H9 (cell line): ENCODE results near the gene ZNF556. TPM values are rescaled to one million over a fixed set of nuclear protein-coding genes. Genes with fewer than 3 reads are reported as not detected.
A peak's percentile ranks its signal among the peaks of the same experiment; 100 is the strongest.

Experiments
- DNase-seq: peaks from one replicate; pipeline ENCODE4 v3.0.0-alpha.2; 2017
- H2AFZ ChIP-seq: one replicate; pipeline ENCODE4 v1.6.1; 2013; ENCODE audit warnings: mild to moderate bottlenecking, low read length, control low read depth, moderate library complexity
- H2AK5ac ChIP-seq: 2 replicates; pipeline ENCODE4 v1.6.1; 2013; ENCODE audit warnings: low read length, control low read depth, mixed read lengths; ENCODE audit not compliant: insufficient read length
- H2BK120ac ChIP-seq: one replicate; pipeline ENCODE4 v1.6.1; 2013; ENCODE audit warnings: low read depth, mild to moderate bottlenecking, low read length, control low read depth, inconsistent platforms; ENCODE audit not compliant: poor library complexity, severe bottlenecking
- H2BK12ac ChIP-seq: 2 replicates; pipeline ENCODE4 v1.6.1; 2013; ENCODE audit warnings: low read length, control low read depth, mixed read lengths, low read depth; ENCODE audit not compliant: insufficient read length
- H2BK15ac ChIP-seq: 2 replicates; pipeline ENCODE4 v1.6.1; 2013; ENCODE audit warnings: low read depth, low read length, control low read depth
- H2BK20ac ChIP-seq: one replicate; pipeline ENCODE4 v1.6.1; 2013; ENCODE audit warnings: low read depth, mild to moderate bottlenecking, low read length, control low read depth, inconsistent platforms; ENCODE audit not compliant: poor library complexity, severe bottlenecking
- H2BK5ac ChIP-seq: 2 replicates; pipeline ENCODE4 v1.6.1; 2013; ENCODE audit warnings: low read length, control low read depth, mixed read lengths; ENCODE audit not compliant: insufficient read length
- H3K14ac ChIP-seq: 2 replicates; pipeline ENCODE4 v1.6.1; 2013; ENCODE audit warnings: low read length, control low read depth; ENCODE audit not compliant: insufficient read depth
- H3K18ac ChIP-seq: 2 replicates; pipeline ENCODE4 v1.6.1; 2013; ENCODE audit warnings: low read depth, mild to moderate bottlenecking, mixed read lengths, low read length, control low read depth; ENCODE audit not compliant: insufficient read length
- H3K23ac ChIP-seq: 2 replicates; pipeline ENCODE4 v1.6.1; 2013; ENCODE audit warnings: low read length, control low read depth, mixed read lengths, low read depth; ENCODE audit not compliant: insufficient read length
- H3K23me2 ChIP-seq: 2 replicates; pipeline ENCODE4 v1.6.1; 2013; ENCODE audit warnings: low read depth, mild to moderate bottlenecking, mixed read lengths, low read length, control low read depth; ENCODE audit not compliant: insufficient read length, poor library complexity, severe bottlenecking
- H3K27ac ChIP-seq: 2 replicates; pipeline ENCODE4 v1.5.1; 2013; ENCODE audit warnings: low read length, control low read depth, mixed read lengths, low read depth; ENCODE audit not compliant: insufficient read length
- H3K27me3 ChIP-seq: 2 replicates; pipeline ENCODE4 v1.6.1; 2013; ENCODE audit warnings: low read length, control low read depth, inconsistent platforms; ENCODE audit not compliant: insufficient read depth
- H3K4ac ChIP-seq: 2 replicates; pipeline ENCODE4 v1.6.1; 2013; ENCODE audit warnings: low read depth, mild to moderate bottlenecking, control low read depth, inconsistent platforms, low read length, moderate library complexity
- H3K4me1 ChIP-seq: 2 replicates; pipeline ENCODE4 v1.6.1; 2013; ENCODE audit warnings: low read length, control low read depth, inconsistent platforms; ENCODE audit not compliant: insufficient read depth
- H3K4me2 ChIP-seq: 2 replicates; pipeline ENCODE4 v1.6.1; 2013; ENCODE audit warnings: low read length, control low read depth, mixed read lengths; ENCODE audit not compliant: insufficient read length, insufficient read depth
- H3K56ac ChIP-seq: 2 replicates; pipeline ENCODE4 v1.6.1; 2013; ENCODE audit warnings: low read depth, mild to moderate bottlenecking, mixed read lengths, low read length, control low read depth; ENCODE audit not compliant: insufficient read length
- H3K79me1 ChIP-seq: 2 replicates; pipeline ENCODE4 v1.6.1; 2013; ENCODE audit warnings: low read depth, mild to moderate bottlenecking, moderate library complexity, low read length, control low read depth, inconsistent platforms; ENCODE audit not compliant: insufficient read depth, poor library complexity, severe bottlenecking
- H3K79me2 ChIP-seq: 2 replicates; pipeline ENCODE4 v1.6.1; 2013; ENCODE audit warnings: low read length, control low read depth, inconsistent platforms; ENCODE audit not compliant: insufficient read depth
- H3K9ac ChIP-seq: 2 replicates; pipeline ENCODE4 v1.6.1; 2013; ENCODE audit warnings: low read length, control low read depth, mixed read lengths; ENCODE audit not compliant: insufficient read length; ENCODE audit errors: extremely low read depth
- H3K9me3 ChIP-seq: one replicate; pipeline ENCODE4 v1.6.1; 2013; ENCODE audit warnings: low read depth, low read length, inconsistent platforms; ENCODE audit not compliant: control insufficient read depth
- H3T11ph ChIP-seq: one replicate; pipeline ENCODE4 v1.6.1; 2013; ENCODE audit warnings: mild to moderate bottlenecking, low read length, control low read depth, inconsistent platforms
- H4K20me1 ChIP-seq: one replicate; pipeline ENCODE4 v1.6.1; 2013; ENCODE audit not compliant: control insufficient read depth, insufficient read length, insufficient read depth
- H4K5ac ChIP-seq: 2 replicates; pipeline ENCODE4 v1.6.1; 2013; ENCODE audit warnings: low read depth, mild to moderate bottlenecking, mixed read lengths, low read length, control low read depth; ENCODE audit not compliant: insufficient read length
- H4K8ac ChIP-seq: replicated peaks from 2 replicates; pipeline ENCODE4 v1.6.1; 2013; ENCODE audit warnings: low read length, control low read depth, mixed read lengths, low read depth; ENCODE audit not compliant: insufficient read length
- H4K91ac ChIP-seq: 2 replicates; pipeline ENCODE4 v1.6.1; 2013; ENCODE audit warnings: low read depth, mild to moderate bottlenecking, moderate library complexity, mixed read lengths, low read length, control low read depth; ENCODE audit not compliant: insufficient read length
- H3K27ac Mint-ChIP-seq, 3 experiments: 2 replicates in 2 of 3; 3 replicates in 1 of 3; pipeline ENCODE4 v1.8.0; 2020 to 2021; ENCODE audit warnings: mixed read lengths in 3 of 3, mild to moderate bottlenecking in 1 of 3, moderate library complexity in 1 of 3
- H3K27me3 Mint-ChIP-seq: 2 replicates; pipeline ENCODE4 v1.8.0; 2021; ENCODE audit warnings: low read depth, mild to moderate bottlenecking, moderate library complexity, mixed read lengths
- H3K36me3 Mint-ChIP-seq, 3 experiments: 2 replicates in 2 of 3; 3 replicates in 1 of 3; pipeline ENCODE4 v1.8.0; 2020 to 2021; ENCODE audit warnings: low read depth in 3 of 3, mixed read lengths in 3 of 3; ENCODE audit not compliant: insufficient read depth in 1 of 3
- H3K4me1 Mint-ChIP-seq, 2 experiments: 2 replicates each; pipeline ENCODE4 v1.8.0; 2020; ENCODE audit warnings: mixed read lengths in 2 of 2
- H3K4me3 Mint-ChIP-seq, 2 experiments: 2 replicates in 1 of 2; 3 replicates in 1 of 2; pipeline ENCODE4 v1.8.0; 2020 to 2021; ENCODE audit warnings: mild to moderate bottlenecking in 2 of 2, mixed read lengths in 2 of 2, moderate library complexity in 1 of 2
- H3K9me3 Mint-ChIP-seq, 2 experiments: 2 replicates in 1 of 2; 3 replicates in 1 of 2; pipeline ENCODE4 v1.8.0; 2020; ENCODE audit warnings: mild to moderate bottlenecking in 2 of 2, mixed read lengths in 2 of 2, moderate library complexity in 1 of 2
- CTCF ChIP-seq: fragments of 200-600 bp; sonication (generic); conservative IDR thresholded peaks from 3 replicates; pipeline ENCODE4 v1.8.0; 2021; ENCODE audit warnings: antibody characterized with exemption, mild to moderate bottlenecking
- WGBS: extraction: QIAGEN DNeasy Blood & Tissue Kit; methylation state at CpG from one replicate; pipeline ENCODE4 v1.1.7; 2013; ENCODE audit warnings: missing lambda C conversion rate, low lambda C conversion rate, mixed read lengths; ENCODE audit not compliant: insufficient read length; ENCODE audit errors: extremely low coverage; 5-methylcytosine and 5-hydroxymethylcytosine counted together
- total RNA-seq: library from RNA; stranded (reverse); gene quantifications from 2 replicates; pipeline ENCODE4 v1.2.1, GENCODE V29; 2021

Gene ZNF556
- total RNA-seq, 1 experiment from 2014 or later = not detected

- WGBS = no CpG with 5 or more reads among the region's 64 CpGs
- H3K4me2 ChIP-seq = peak within 1 kb of the TSS; percentile 55
- H4K91ac ChIP-seq = no peak within 1 kb of the TSS
- no peak within 1 kb of the TSS for H2BK120ac ChIP-seq
- TF ChIP-seq CTCF = peak; percentile 95
- H3K18ac ChIP-seq = no peak within 1 kb of the TSS
- H2AFZ ChIP-seq = no peak within 1 kb of the TSS
- peaks cover 3% of the 10 kb centered on the region in 2 experiments; a peak in 1 of 4 replicates for H3K4me1 Mint-ChIP-seq
- no peak within 1 kb of the TSS for H3K27ac ChIP-seq
- no peaks in the 10 kb centered on the region for H3K9me3 ChIP-seq
- peak; percentile 97 for DNase-seq
- H3K23ac ChIP-seq = no peak within 1 kb of the TSS
- no peaks in the 10 kb centered on the region for H3K4me1 ChIP-seq
- H3K4me3 Mint-ChIP-seq = peak within 1 kb of the TSS; percentile 83 to 96
- no peak within 1 kb of the TSS for H3T11ph ChIP-seq
- no peaks in the 10 kb centered on the region for H3K79me2 ChIP-seq
- peak within 1 kb of the TSS in 1 of 3 experiments; percentile 61; a peak in 1 of 7 replicates for H3K27ac Mint-ChIP-seq
- H3K4ac ChIP-seq = no peak within 1 kb of the TSS
- H2AK5ac ChIP-seq = no peak within 1 kb of the TSS
- no peak within 1 kb of the TSS for H4K8ac ChIP-seq
- H3K27me3 Mint-ChIP-seq = peaks cover 1% of the 10 kb centered on the region
- H3K36me3 Mint-ChIP-seq = peaks cover 9 to 13% (median 12%) of the 10 kb centered on the region in 3 experiments
- no peaks in the 10 kb centered on the region for H3K79me1 ChIP-seq
- H2BK12ac ChIP-seq = no peak within 1 kb of the TSS
- no peak within 1 kb of the TSS for H2BK15ac ChIP-seq
- no peak within 1 kb of the TSS for H3K56ac ChIP-seq
- H3K9ac ChIP-seq = peak within 1 kb of the TSS; percentile 27
- H3K14ac ChIP-seq = no peak within 1 kb of the TSS
- no peaks in the 10 kb centered on the region for H3K27me3 ChIP-seq
- no peak within 1 kb of the TSS for H2BK5ac ChIP-seq
- H4K5ac ChIP-seq = no peak within 1 kb of the TSS
- peaks cover 0 to 4% of the 10 kb centered on the region in 2 experiments; a peak in 4 of 5 replicates for H3K9me3 Mint-ChIP-seq
- no peaks in the 10 kb centered on the region for H3K23me2 ChIP-seq
- no peak within 1 kb of the TSS for H2BK20ac ChIP-seq
- H4K20me1 ChIP-seq = peaks cover 2% of the 10 kb centered on the region
These were observed 47.5 kb upstream of the ZNF556 start, which contains the start of gene ZNF554 for GRCh38 chr19:2819540-2820111. Gene ZNF554 (plus strand): TSS chr19:2819868. CDS start chr19:2820072, 204 bp downstream.
